DND-41 (cell line): Measurements from ENCODE around the gene KIF13A.

Experiments used
- CTCF ChIP-seq: IDR thresholded peaks from 2 replicates; pipeline ENCODE4 v1.5.1; 2012; ENCODE audit warnings: borderline replicate concordance, low read length, moderate library complexity, mild to moderate bottlenecking; ENCODE audit not compliant: poor library complexity, severe bottlenecking; ENCODE audit errors: extremely low read depth
- EZH2 ChIP-seq: IDR thresholded peaks from 3 replicates; pipeline ENCODE4 v1.6.1; 2012; ENCODE audit warnings: borderline replicate concordance, low read depth, mild to moderate bottlenecking, moderate library complexity, low read length, inconsistent platforms; ENCODE audit not compliant: severe bottlenecking

DNA sequence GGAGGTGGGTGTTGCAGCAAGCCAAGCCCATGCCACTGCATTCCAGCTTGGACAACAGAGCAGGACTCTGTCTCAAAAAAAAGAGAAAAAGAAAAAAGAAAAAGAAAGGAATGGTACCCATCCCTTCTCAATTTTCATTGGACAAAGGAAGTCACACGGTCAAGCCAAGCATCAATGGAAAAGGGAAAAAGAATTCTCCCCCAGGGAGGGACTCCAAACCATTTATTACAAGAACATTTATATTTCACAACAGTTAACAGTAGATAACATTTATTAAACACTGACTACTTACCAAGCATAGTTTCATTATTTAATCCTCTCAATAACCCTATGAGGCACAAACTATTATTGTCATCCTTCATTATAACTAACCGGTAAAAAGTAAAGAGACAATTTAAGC, 6.6 kb upstream of the KIF13A start:
- TF ChIP-seq CTCF: no peak
- TF ChIP-seq EZH2: no peak
